Spleen (tissue), 7 donors: ENCODE results near the gene DHRS7C.

Experiments used
- CTCF ChIP-seq, 11 experiments: fragments of 200-600 bp in 7 of 11; fragments of 450-650 bp in 4 of 11; sonication (generic) in 4 of 11; IDR thresholded peaks in 8 of 11; conservative IDR thresholded peaks in 3 of 11; 1 replicate in 7 of 11; 2 replicates in 4 of 11; pipeline versions ENCODE4 v1.4.0 to v1.8.0; 2016 to 2021; ENCODE audit warnings: antibody characterized with exemption in 11 of 11, inconsistent platforms in 4 of 11, mild to moderate bottlenecking in 1 of 11
- POLR2AphosphoS5 ChIP-seq, 3 donors: sonication (generic); formaldehyde crosslinking; IDR thresholded peaks; one replicate each; pipeline ENCODE4 v1.5.1; 2017; ENCODE audit warnings: antibody characterized with exemption in 3 of 3
- donor health status: DM: no; HTN: no; CAD: no; lungs with moderate emphysema.
- donor health status: DM: no; HTN: no; CAD: no.
- donor health status: DM: no; HTN: no; CAD: no.

GRCh38 chr17:9833922-9834321 is 42.5 kb upstream of the DHRS7C start:
- TF ChIP-seq CTCF (IDR thresholded peaks at IDR 0.05 in 8 of 11, conservative IDR thresholded peaks at IDR 0.05 in 3 of 11) (no peak), POLR2AphosphoS5 (IDR thresholded peaks at IDR 0.05) (no peak)
